C4-2B (cell line): ENCODE data around the gene PDE4C.

Experiments used
- H3K27ac ChIP-seq: fragments of 450-650 bp; 2 replicates; pipeline ENCODE4 v1.5.1; 2017
- CTCF ChIP-seq: fragments of 450-650 bp; conservative IDR thresholded peaks from 2 replicates; pipeline ENCODE4 v1.5.1; 2017; ENCODE audit warnings: mild to moderate bottlenecking
- ZFX ChIP-seq: fragments of 450-650 bp; IDR thresholded peaks from 2 replicates; pipeline ENCODE4 v1.6.1; 2017

Gene PDE4C

GRCh38 chr19:18208098-18208951, 17.9 kb downstream of the PDE4C start:
- no peak overlapping the region for H3K27ac ChIP-seq
- TF ChIP-seq CTCF (peak; percentile 90), ZFX (no peak)

DNA sequence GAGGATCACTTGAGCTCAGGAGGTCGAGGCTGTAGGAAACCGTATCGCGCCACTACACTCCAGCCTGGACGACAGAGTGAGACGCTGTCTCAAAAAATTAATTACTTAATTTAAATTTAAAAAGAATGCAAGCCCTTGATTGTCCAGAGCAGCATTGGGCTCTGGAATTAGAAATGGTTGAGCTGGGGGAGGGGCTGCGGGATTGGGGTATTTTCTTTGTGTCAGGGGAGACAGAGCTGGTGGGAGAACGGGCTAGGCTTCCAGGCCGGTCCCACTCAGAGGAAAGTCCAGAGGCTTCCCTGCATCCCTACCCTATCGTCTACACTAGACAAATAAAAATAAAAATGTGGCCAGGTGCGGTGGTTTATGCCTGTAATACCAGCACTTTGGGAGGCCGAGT, 20.2 kb downstream of the PDE4C start:
- H3K27ac ChIP-seq = no peak overlapping the region
- no peak for TF ChIP-seq CTCF
- no peak for TF ChIP-seq ZFX

DNA sequence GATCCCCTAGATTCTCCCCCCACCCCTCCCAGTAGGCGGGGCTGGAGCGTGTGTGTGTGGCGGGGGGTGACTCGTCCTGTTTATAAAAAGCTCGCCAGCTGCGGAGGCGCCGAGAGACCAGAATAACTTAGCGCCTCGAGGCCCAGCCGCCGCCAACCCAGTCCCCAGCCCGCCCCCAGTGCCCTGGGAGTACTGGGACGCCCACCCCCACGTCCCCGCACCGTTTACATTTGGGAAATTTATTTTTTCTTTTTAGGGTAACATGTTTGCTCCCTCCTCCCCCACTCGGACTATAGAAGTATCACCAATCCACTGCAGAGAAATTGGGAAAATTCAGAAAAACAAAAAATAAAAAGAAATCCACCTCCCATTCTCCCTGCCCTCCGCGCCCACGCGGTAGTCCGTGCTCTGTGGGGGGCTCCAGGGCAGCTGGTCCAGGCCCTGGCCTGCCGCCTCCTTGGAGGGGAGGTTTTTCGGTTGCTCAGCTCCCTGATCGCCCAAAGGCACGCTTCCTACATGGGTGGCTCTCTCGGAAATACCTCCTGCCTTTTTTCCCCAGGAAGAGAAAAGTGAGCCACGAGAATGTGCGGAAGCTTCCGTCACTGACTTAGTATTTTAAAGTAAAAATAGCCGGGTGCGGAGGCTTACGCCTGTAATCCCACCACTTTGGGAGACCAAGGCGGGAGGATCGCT, 20.9 kb downstream of the PDE4C start:
- peak overlapping the region; percentile 55 for H3K27ac ChIP-seq
- TF ChIP-seq ZFX = no peak

GRCh38 chr19:18204394-18205199, 21.6 kb downstream of the PDE4C start:
- peak overlapping the region; percentile 55 for H3K27ac ChIP-seq
- TF ChIP-seq CTCF (no peak), ZFX (no peak)

- no peak for TF ChIP-seq CTCF
- TF ChIP-seq ZFX = no peak
These were observed 22.3 kb downstream of the PDE4C start, which contains the start of gene RAB3A for GRCh38 chr19:18203863-18204393. Gene RAB3A, minus strand, starts transcription at chr19:18204042. Its CDS starts 1,302 bp downstream, at chr19:18202740.

DNA sequence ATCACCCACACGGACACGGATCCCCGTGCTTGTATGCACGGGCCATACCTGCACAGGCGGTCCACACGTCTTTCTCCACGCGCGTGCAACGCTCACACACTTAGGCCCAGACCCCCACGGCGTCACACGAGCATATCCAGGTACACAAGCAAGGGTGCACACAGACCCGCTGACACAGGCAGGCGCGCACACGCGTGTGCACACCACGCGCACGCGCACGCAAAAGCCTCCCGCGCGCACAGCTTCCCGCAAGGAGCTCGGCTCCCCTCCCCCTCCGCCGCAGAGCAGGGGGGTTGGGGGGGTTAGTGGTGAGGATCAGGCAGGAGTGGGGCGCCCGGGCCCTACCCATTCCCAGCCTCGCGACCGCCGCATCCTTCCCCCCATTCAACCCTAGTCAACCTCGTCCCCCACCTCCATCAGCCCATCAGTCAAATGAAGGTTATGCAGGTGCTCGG, 22.8 kb downstream of the PDE4C start:
- TF ChIP-seq CTCF = no peak
- TF ChIP-seq ZFX = 0 out of 2 replicates have a peak, but pooled peaks have one; percentile 26
- H3K27ac ChIP-seq = peak overlapping the region; percentile 86

More at GRCh38 chr19:18203863-18204393, 22.3 kb downstream of the PDE4C start, which contains the start of gene RAB3A:
- peak within 1 kb of the TSS; percentile 86 for H3K27ac ChIP-seq

- TF ChIP-seq ZFX = no peak
- TF ChIP-seq CTCF = no peak; the same call in 1 of the 2 replicates
- H3K27ac ChIP-seq = peak overlapping the region; percentile 86
These were observed 23.3 kb downstream of the PDE4C start for GRCh38 chr19:18202778-18203407.
